WERI-Rb-1 (cell line): ENCODE data around the gene AKT2.

Source experiments
- DNase-seq: peaks from one replicate; pipeline ENCODE4 v3.0.0-alpha.2; 2020
- H3K27ac ChIP-seq: fragments of 250-450 bp; sonication (Bioruptor Pico); 2 replicates; pipeline ENCODE4 v1.5.1; 2020; ENCODE audit warnings: mild to moderate bottlenecking, moderate library complexity
- H3K27me3 ChIP-seq: fragments of 250-450 bp; sonication (Bioruptor Pico); 2 replicates; pipeline ENCODE4 v1.5.1; 2021; ENCODE audit warnings: mild to moderate bottlenecking, low read depth, moderate library complexity; ENCODE audit not compliant: insufficient read depth, severe bottlenecking
- H3K36me3 ChIP-seq: fragments of 250-450 bp; sonication (Bioruptor Pico); 2 replicates; pipeline ENCODE4 v1.5.1; 2020; ENCODE audit warnings: mild to moderate bottlenecking, moderate library complexity
- H3K4me3 ChIP-seq: 2 replicates; pipeline ENCODE4 v1.5.1; 2011; ENCODE audit warnings: low read depth, mild to moderate bottlenecking, control low read depth, low read length
- H3K9me3 ChIP-seq: fragments of 250-450 bp; sonication (Bioruptor Pico); 2 replicates; pipeline ENCODE4 v1.5.1; 2021; ENCODE audit warnings: mild to moderate bottlenecking, moderate library complexity; ENCODE audit not compliant: severe bottlenecking
- CTCF ChIP-seq: IDR thresholded peaks from 2 replicates; pipeline ENCODE4 v1.5.1; 2011; ENCODE audit warnings: low read depth, mild to moderate bottlenecking, control low read depth, inconsistent platforms, low read length

The AKT2 gene

GRCh38 chr19:40247178-40247577, 38.0 kb downstream of the AKT2 start:
- Histone ChIP-seq H3K27me3 (no peaks in the 10 kb centered on the region), H3K4me3 (no peak overlapping the region), H3K9me3 (no peaks in the 10 kb centered on the region), H3K27ac (no peak overlapping the region), H3K36me3 (peaks cover 20% of the 10 kb centered on the region)
- TF ChIP-seq CTCF: no peak
- no peak for DNase-seq

- TF ChIP-seq CTCF: no peak
- Histone ChIP-seq H3K4me3 (no peak overlapping the region), H3K27ac (no peak overlapping the region), H3K27me3 (no peaks in the 10 kb centered on the region), H3K36me3 (peaks cover 20% of the 10 kb centered on the region), H3K9me3 (no peaks in the 10 kb centered on the region)
- DNase-seq: no peak
Measured at GRCh38 chr19:40246292-40247073, 38.7 kb downstream of the AKT2 start.

- DNase-seq: no peak
- H3K4me3 ChIP-seq: no peak overlapping the region
- H3K36me3 ChIP-seq: peaks cover 17% of the 10 kb centered on the region
- TF ChIP-seq CTCF: no peak
- H3K27ac ChIP-seq: no peak overlapping the region
- H3K27me3 ChIP-seq: no peaks in the 10 kb centered on the region
- H3K9me3 ChIP-seq: no peaks in the 10 kb centered on the region
Measured at GRCh38 chr19:40245506-40246128, 39.5 kb downstream of the AKT2 start.

- no peak for DNase-seq
- H3K36me3 ChIP-seq: peaks cover 18% of the 10 kb centered on the region
- H3K27ac ChIP-seq: no peak overlapping the region
Measured at GRCh38 chr19:40244579-40245317, 40.4 kb downstream of the AKT2 start.

DNA sequence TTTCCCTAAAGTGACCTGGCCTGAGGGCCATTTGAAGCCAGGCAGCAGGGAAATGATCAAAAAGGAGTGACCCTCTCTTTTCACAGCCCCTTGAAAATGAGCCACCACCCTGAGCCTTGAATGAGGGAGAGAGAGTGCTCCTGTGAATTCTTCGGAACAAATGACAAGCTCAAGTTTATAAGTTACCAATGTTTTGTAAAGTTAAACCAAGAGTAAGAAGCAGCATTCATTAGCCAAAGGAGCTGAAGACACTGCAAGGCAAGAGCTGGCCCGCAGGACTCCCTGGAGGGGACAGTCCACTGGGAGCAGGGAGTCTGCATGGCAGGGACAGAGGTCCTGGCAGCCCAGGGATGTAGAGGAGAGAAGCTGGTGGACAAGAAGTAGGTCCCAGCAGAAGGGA, 42.0 kb downstream of the AKT2 start:
- DNase-seq: no peak
- Histone ChIP-seq H3K36me3 (peaks cover 33% of the 10 kb centered on the region), H3K27me3 (no peaks in the 10 kb centered on the region), H3K9me3 (no peaks in the 10 kb centered on the region), H3K4me3 (no peak overlapping the region), H3K27ac (no peak overlapping the region)
- TF ChIP-seq CTCF: no peak

More at GRCh38 chr19:40244579-40245317, 40.4 kb downstream of the AKT2 start:
- no peaks in the 10 kb centered on the region for H3K27me3 ChIP-seq
- TF ChIP-seq CTCF: no peak
- H3K9me3 ChIP-seq: no peaks in the 10 kb centered on the region
- no peak overlapping the region for H3K4me3 ChIP-seq
